NK-92 treated with Interleukin-12 subunit alpha and Interleukin-12 subunit beta, amount 100 ng/mL, for 24 hours (cell line): Measurements from ENCODE around the gene CREG1.

Experiments
- DNase-seq: peaks from one replicate; lab custom pipeline; 2025; lab: John Stamatoyannopoulos, UW

Gene CREG1

GRCh38 chr1:167507719-167508118 lies 45.8 kb downstream of the CREG1 start:
- DNase-seq, result no peak

GRCh38 chr1:167504467-167504827 lies 49.1 kb downstream of the CREG1 start:
- no peak for DNase-seq

- no peak for DNase-seq
Observed at GRCh38 chr1:167503626-167504466, 49.7 kb downstream of the CREG1 start.

GRCh38 chr1:167502719-167503462 lies 50.7 kb downstream of the CREG1 start:
- DNase-seq, result no peak

- no peak for DNase-seq
Observed at GRCh38 chr1:167502192-167502551, 51.4 kb downstream of the CREG1 start.

GRCh38 chr1:167501515-167502191 lies 51.9 kb downstream of the CREG1 start:
- DNase-seq, result no peak

- DNase-seq, result no peak
Observed at GRCh38 chr1:167500283-167500860, 53.2 kb downstream of the CREG1 start.

GRCh38 chr1:167499664-167500101 lies 53.9 kb downstream of the CREG1 start:
- DNase-seq, result no peak

- no peak for DNase-seq
Observed at GRCh38 chr1:167499106-167499505, 54.5 kb downstream of the CREG1 start.

GRCh38 chr1:167496797-167497619 lies 56.6 kb downstream of the CREG1 start:
- DNase-seq, result no peak

- DNase-seq, result no peak
Observed at GRCh38 chr1:167493372-167493771, 60.2 kb downstream of the CREG1 start.

GRCh38 chr1:167492481-167492910 lies 61.1 kb downstream of the CREG1 start:
- peak; percentile 42 for DNase-seq

GRCh38 chr1:167491586-167492461 lies 61.7 kb downstream of the CREG1 start:
- DNase-seq, result peak; percentile 69
